22Rv1 (cell line): ENCODE data around the gene TFCP2L1.
"Not testable (repeated sequence)": the region's sequence is repeated elsewhere in the genome, so short reads cannot be mapped to it uniquely, and the experiment has no call there.

Experiments used
- H3K27ac ChIP-seq: fragments of 450-650 bp; 2 replicates; pipeline ENCODE4 v1.5.1; 2017
- CTCF ChIP-seq: fragments of 450-650 bp; IDR thresholded peaks from 2 replicates; pipeline ENCODE4 v1.5.1; 2017; ENCODE audit warnings: mild to moderate bottlenecking
- ZFX ChIP-seq: fragments of 450-650 bp; IDR thresholded peaks from 2 replicates; pipeline ENCODE4 v1.6.1; 2017; ENCODE audit warnings: antibody characterized with exemption, borderline replicate concordance

The TFCP2L1 gene

GRCh38 chr2:121284463-121285449 is at the start of gene TFCP2L1:
TFCP2L1 (minus strand) TSS chr2:121285202; CDS start chr2:121285109, 93 bp downstream.
- TF ChIP-seq ZFX, result no peak
- TF ChIP-seq CTCF, result no peak
- no peak within 1 kb of the TSS for H3K27ac ChIP-seq

DNA sequence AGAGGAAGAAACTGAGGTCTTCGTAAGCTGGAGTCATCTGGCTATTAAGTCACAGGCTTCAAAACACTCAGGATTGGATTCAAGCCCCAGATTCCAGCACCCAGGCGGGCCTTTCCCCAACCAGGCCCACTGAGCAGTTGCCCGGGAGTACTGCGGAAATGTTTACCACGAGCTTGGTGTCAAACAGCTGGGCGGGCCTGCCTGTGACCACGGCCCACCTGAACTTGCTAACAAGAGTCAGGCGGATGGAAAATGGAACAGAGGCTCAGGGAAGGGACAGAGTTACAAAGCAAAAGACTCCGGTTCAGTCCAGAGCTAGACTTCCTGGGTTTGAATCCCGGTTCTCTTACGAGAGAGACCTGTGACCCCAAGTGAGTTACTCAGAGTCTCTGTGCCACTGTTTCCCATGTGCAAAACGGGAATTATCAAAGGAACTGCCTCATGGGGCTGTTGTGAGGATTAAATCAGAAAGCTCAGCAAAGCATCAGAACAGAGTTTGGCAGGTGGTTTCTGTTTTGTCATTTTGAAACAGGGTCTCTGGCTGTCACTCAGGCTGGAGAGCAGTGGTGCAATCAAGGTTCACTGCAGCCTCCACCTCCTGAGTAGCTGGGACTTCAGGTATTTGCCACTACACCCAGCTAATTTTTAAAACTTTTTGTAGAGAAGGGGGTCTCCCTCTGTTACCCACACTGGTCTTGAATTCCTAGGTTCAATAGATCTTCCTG is 49.0 kb upstream of the TFCP2L1 start:
- no peak for TF ChIP-seq ZFX
- no peak for TF ChIP-seq CTCF
- no peak overlapping the region for H3K27ac ChIP-seq

DNA sequence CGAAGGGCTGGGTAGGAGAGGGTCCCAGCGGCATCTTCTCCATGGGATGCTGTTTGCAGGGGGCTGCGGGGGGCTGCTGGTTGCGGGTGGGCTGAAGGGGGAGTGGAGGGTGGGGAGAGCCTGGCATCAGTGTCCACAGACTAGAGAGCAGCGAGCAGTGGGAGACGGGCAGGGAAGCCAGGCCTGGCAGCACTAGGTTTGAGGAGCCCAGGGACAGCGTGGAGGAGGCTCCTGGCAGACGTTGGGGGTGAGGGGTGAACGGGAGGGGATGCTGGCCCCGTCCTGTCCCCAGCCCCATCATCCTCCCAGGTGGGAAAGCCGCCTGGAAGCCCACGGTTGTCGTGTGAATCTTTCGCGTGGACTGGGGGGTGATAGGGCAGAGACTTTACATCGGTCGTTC is 48.2 kb upstream of the TFCP2L1 start:
- no peak overlapping the region for H3K27ac ChIP-seq
- TF ChIP-seq ZFX (no peak), CTCF (no peak)

DNA sequence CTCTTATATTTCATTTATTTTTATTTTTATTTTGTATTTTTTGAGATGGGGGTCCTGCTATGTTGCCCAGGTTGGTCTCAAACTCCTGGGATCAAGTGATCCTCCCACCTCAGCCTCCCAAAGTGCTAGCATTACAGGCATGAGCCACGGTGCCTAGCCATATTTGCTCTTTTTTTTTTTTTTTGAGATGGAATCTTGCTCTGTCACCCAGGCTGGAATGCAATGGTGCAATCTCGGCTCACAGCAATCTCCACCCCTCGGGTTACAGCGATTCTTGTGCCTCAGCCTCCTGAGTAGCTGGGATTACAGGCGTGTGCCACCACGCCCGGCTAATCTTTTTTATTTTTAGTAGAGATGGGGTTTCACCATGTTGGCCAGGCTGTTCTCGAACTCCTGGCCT is 46.3 kb upstream of the TFCP2L1 start:
- H3K27ac ChIP-seq, result not testable (repeated sequence)

GRCh38 chr2:121330921-121331320 is 45.9 kb upstream of the TFCP2L1 start:
- no peak overlapping the region for H3K27ac ChIP-seq
- TF ChIP-seq ZFX, result no peak
- TF ChIP-seq CTCF, result no peak

DNA sequence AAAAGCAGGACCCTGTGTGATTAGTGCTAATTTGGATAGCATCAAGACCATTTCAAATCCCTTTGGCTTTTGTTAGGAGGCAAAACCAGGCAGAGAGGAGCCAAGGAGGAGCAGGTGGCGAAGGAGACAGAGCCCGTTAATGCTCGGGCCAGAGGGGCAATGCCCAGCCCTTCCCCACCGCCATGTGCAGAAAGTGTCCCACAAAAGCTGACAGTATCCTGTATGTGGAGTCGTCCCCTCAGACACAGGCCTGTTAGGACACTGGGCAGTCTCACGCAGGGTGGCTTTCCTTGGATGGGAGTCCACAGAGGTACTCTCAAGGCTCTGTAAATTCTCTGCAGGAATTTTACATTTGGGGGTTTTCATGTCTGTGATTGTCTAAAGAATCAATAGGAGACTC is 44.8 kb upstream of the TFCP2L1 start:
- no peak for TF ChIP-seq CTCF
- no peak for TF ChIP-seq ZFX
- H3K27ac ChIP-seq, result no peak overlapping the region

GRCh38 chr2:121326628-121327027 is 41.6 kb upstream of the TFCP2L1 start:
- H3K27ac ChIP-seq, result no peak overlapping the region
- TF ChIP-seq ZFX, result no peak
- TF ChIP-seq CTCF, result no peak
